ENCODE measurements around the gene RAET1L.
"Not testable (repeated sequence)": the region's sequence is repeated elsewhere in the genome, so short reads cannot be mapped to it uniquely, and the experiment has no call there.

The RAET1L gene

GRCh38 chr6:149990212-149990660 lies 35.1 kb downstream of the RAET1L start:
- no peak for DNase-seq

DNA sequence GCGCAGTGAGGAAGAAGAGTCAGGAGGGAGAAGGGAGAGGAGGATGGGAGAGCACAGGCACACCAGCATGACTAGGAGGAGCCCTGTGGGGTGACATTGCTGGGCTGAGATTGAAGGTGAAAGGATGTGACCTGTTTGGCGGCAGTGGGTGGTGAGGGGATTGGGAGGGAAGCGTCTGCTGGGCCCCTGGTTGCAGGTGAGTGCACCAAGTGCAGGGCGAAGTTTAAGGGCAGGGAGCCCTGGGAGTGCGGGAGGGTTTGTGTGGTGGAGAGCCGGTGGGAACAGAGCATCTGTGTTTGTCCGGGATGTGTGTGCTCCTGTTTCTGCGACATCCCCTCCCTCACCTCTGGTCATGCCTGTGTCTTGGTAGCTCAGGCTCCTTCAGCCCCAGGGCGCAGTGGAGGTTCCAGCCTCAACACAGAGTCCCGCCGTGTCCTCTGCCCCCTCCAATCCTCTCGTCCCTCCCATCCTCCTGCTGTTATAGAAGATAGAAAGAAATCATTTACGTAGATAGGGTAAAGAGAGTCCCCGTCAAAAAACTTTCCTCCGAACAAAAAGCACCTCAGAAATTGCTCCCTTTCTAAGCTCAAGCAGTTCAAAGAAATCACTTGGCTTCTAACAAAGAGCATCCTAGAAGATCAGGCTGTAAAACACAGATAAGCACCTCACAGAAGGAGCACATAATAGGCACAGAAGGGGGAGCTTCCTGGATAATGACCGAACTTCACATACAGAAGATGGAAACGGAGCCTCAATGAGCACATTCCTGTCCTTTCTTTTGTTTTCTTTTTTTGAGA lies 36.6 kb downstream of the RAET1L start:
- DNase-seq, result no peak

- no peak for DNase-seq
Measured at GRCh38 chr6:149987602-149988107, 37.7 kb downstream of the RAET1L start.

- DNase-seq, result no peak
Measured at GRCh38 chr6:149985481-149985937, 39.8 kb downstream of the RAET1L start.

DNA sequence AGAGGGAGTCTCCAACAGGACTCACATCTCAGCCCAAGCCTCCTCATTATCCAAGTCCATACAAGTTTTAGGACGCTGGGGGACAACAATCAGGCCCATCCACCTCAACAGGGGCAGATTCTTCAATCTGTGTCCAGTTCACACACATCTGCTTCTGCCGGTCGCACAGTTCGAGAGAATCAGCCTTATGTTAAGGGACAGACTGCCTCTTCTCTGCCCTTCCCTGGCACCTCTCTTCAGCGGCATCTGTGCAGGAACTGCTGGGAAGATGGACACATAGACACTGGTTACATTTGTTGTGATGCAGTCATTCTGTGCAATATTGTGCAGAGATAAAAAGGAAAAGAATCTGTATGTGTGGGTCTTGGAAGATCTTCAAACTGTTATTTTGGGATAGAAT lies 40.6 kb downstream of the RAET1L start:
- DNase-seq, result no peak

GRCh38 chr6:149983145-149983544 lies 42.2 kb downstream of the RAET1L start:
- DNase-seq, result no peak

DNA sequence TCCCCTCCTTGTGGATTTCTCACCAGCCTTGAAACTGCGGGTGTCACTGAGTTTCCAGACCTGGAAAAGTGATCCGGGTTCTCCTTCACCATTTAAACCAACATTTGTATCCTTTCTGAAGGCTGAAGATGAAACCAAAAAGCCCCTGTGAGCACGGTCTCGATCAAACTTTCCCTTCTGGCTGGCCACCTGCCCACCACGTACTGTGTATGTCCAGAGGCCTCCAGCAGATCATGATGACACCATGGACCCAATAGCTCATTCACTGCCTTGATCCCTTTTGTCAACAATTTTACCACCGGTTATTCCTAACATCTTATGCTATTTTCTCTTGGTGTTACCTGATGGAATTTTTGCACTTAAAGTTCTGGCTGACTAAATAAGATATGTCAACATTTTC lies 46.0 kb downstream of the RAET1L start:
- DNase-seq, result no peak

- no peak for DNase-seq
Measured at GRCh38 chr6:149978610-149979009, 46.7 kb downstream of the RAET1L start.

GRCh38 chr6:149977221-149977620 lies 48.1 kb downstream of the RAET1L start:
- no peak for DNase-seq

- no peak for DNase-seq
Measured at GRCh38 chr6:149975400-149975799, 49.9 kb downstream of the RAET1L start.

- no peak for DNase-seq
Measured at GRCh38 chr6:149974825-149975224, 50.5 kb downstream of the RAET1L start.

- not testable (repeated sequence) for DNase-seq
Measured at GRCh38 chr6:149974394-149974793, 50.9 kb downstream of the RAET1L start.

DNA sequence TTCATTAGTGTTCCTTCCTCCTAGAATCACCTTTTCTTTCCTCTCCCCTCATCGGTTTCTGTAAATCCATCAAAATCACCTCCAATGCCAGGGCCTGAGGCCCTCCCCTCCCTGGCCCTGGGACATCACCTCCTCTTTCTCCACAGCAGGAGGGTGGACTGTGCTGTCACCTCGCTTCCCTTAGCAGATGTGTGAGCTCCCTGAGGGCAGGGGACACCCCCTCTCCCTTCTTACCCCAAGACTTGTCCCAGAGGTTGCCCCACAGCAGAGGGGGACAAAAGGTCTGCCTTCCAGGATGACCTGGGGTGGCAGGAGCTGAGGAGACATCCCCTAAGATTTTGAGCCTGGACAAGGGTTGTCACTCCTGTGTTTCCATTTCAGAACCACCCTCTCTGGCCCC lies 55.7 kb downstream of the RAET1L start:
- no peak for DNase-seq

DNA sequence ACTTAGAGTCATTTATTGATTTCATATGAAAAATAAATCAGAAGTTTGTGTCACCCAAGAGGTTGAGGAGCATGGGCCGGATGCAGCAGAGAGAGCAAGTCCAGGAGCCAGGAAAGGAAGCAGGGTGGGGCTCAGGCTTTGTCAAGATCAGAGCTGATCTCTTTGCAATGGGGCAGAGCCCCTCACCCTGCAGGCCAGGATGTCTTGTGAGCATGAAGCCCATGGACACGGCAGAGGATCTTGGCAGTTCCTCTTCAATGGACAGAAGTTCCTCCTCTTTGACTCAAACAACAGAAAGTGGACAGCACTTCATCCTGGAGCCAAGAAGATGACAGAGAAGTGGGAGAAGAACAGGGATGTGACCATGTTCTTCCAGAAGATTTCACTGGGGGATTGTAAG lies 56.4 kb downstream of the RAET1L start:
- not testable (repeated sequence) for DNase-seq
